H1 (cell line): ENCODE data around the gene CFH. TPM values are rescaled to one million over a fixed set of nuclear protein-coding genes. Genes with fewer than 3 reads are reported as not detected.

Source experiments
- CTCF ChIA-PET: fragments of 300-600 bp; sonication (Branson Sonifier 250); formaldehyde crosslinking; loops from one replicate; lab custom pipeline; 2021; ENCODE audit not compliant: partially characterized antibody; lab: Charles Lee
- POLR2A ChIA-PET: fragments of 300-600 bp; sonication (Branson Sonifier 250); formaldehyde crosslinking; loops from one replicate; lab custom pipeline; 2021; ENCODE audit warnings: inconsistent platforms; ENCODE audit not compliant: partially characterized antibody; lab: Charles Lee
- DNase-seq, 2 experiments: peaks; one replicate each; pipeline versions ENCODE4 v3.0.0 to v3.0.0-alpha.2; 2010 to 2022; ENCODE audit warnings: low spot score in 2 of 2, low read depth in 1 of 2, mixed read lengths in 1 of 2
- FAIRE-seq: peaks from 2 replicates; lab custom pipeline; 2011; peaks lifted over from hg19 to GRCh38; lab: Jason Lieb, UNC
- H2AFZ ChIP-seq: 2 replicates; pipeline ENCODE4 v1.8.1; 2012; ENCODE audit warnings: low read length, inconsistent platforms
- H2AK5ac ChIP-seq: 2 replicates; pipeline ENCODE4 v1.6.1; 2013; ENCODE audit warnings: low read depth, low read length
- H2BK120ac ChIP-seq: replicated peaks from 2 replicates; pipeline ENCODE3; 2013; ENCODE audit warnings: low read depth, low read length, inconsistent platforms
- H2BK12ac ChIP-seq: 2 replicates; pipeline ENCODE4 v1.6.1; 2013; ENCODE audit warnings: low read depth, low read length
- H2BK15ac ChIP-seq: 2 replicates; pipeline ENCODE4 v1.6.1; 2013; ENCODE audit warnings: low read length
- H2BK20ac ChIP-seq: 2 replicates; pipeline ENCODE4 v1.6.1; 2013; ENCODE audit warnings: low read length
- H2BK5ac ChIP-seq: 2 replicates; pipeline ENCODE4 v1.6.1; 2013; ENCODE audit warnings: low read depth, low read length
- H3K14ac ChIP-seq: 2 replicates; pipeline ENCODE4 v1.6.1; 2013; ENCODE audit warnings: inconsistent platforms; ENCODE audit not compliant: insufficient read length
- H3K18ac ChIP-seq: 2 replicates; pipeline ENCODE4 v1.6.1; 2013; ENCODE audit warnings: low read length; ENCODE audit errors: extremely low read depth
- H3K23ac ChIP-seq: 2 replicates; pipeline ENCODE4 v1.6.1; 2013; ENCODE audit warnings: inconsistent platforms; ENCODE audit not compliant: insufficient read length
- H3K23me2 ChIP-seq: 2 replicates; pipeline ENCODE4 v1.6.1; 2013; ENCODE audit warnings: low read depth, low read length
- H3K27ac ChIP-seq: 2 replicates; pipeline ENCODE4 v1.6.1; 2011; ENCODE audit warnings: low read depth, low read length, inconsistent platforms
- H3K27me3 ChIP-seq, 4 experiments: replicated peaks in 1 of 4; 1 replicate in 1 of 4; 2 replicates in 3 of 4; pipeline versions ENCODE4 v1.6.1 to v1.8.1; 2011 to 2013; ENCODE audit warnings: low read length in 3 of 4, mild to moderate bottlenecking in 3 of 4, inconsistent platforms in 2 of 4, mixed read lengths in 2 of 4, moderate library complexity in 1 of 4; ENCODE audit not compliant: control insufficient read depth in 3 of 4, insufficient read depth in 3 of 4; ENCODE audit errors: extremely low read depth in 1 of 4
- H3K36me3 ChIP-seq, 4 experiments: 2 replicates each; pipeline versions ENCODE4 v1.6.1 to v1.8.1; 2011 to 2013; ENCODE audit warnings: mild to moderate bottlenecking in 4 of 4, low read length in 3 of 4, moderate library complexity in 2 of 4, control low read depth in 1 of 4, inconsistent platforms in 1 of 4; ENCODE audit not compliant: insufficient read depth in 4 of 4, control insufficient read depth in 2 of 4
- H3K4ac ChIP-seq: replicated peaks from 2 replicates; pipeline ENCODE3; 2013; ENCODE audit warnings: low read length, low read depth, mixed read lengths, inconsistent platforms; ENCODE audit not compliant: insufficient read length
- H3K4me1 ChIP-seq, 4 experiments: replicated peaks in 1 of 4; 1 replicate in 1 of 4; 2 replicates in 3 of 4; pipeline versions ENCODE4 v1.6.1 to v1.8.1; 2011 to 2013; ENCODE audit warnings: low read length in 3 of 4, inconsistent platforms in 2 of 4, mixed read lengths in 1 of 4; ENCODE audit not compliant: insufficient read depth in 4 of 4, control insufficient read depth in 3 of 4
- H3K4me2 ChIP-seq, 2 experiments: 2 replicates each; pipeline versions ENCODE4 v1.6.1 to v1.8.1; 2011 to 2013; ENCODE audit warnings: low read depth in 2 of 2, low read length in 2 of 2, control low read depth in 1 of 2, inconsistent platforms in 1 of 2, mild to moderate bottlenecking in 1 of 2; ENCODE audit not compliant: insufficient read depth in 1 of 2
- H3K4me3 ChIP-seq, 4 experiments: fragments of 200-600, 300-600 bp in 1 of 4; sonication (generic), shearing (Covaris generic), sonication (Bioruptor Twin) in 1 of 4; 2 replicates each; pipeline versions ENCODE4 v1.5.1 to v1.8.1; 2011 to 2016; ENCODE audit warnings: low read length in 4 of 4, low read depth in 3 of 4, control low read depth in 2 of 4, inconsistent platforms in 2 of 4, mild to moderate bottlenecking in 2 of 4, mixed read lengths in 1 of 4, moderate library complexity in 1 of 4; ENCODE audit not compliant: insufficient read depth in 2 of 4; ENCODE audit errors: extremely low read depth in 1 of 4
- H3K56ac ChIP-seq: replicated peaks from 2 replicates; pipeline ENCODE3; 2013; ENCODE audit warnings: low read depth, mild to moderate bottlenecking, mixed read lengths, low read length, inconsistent platforms; ENCODE audit not compliant: insufficient read length
- H3K79me1 ChIP-seq: 2 replicates; pipeline ENCODE4 v1.6.1; 2013; ENCODE audit warnings: low read depth, low read length, control low read depth
- H3K79me2 ChIP-seq, 2 experiments: 2 replicates each; pipeline versions ENCODE4 v1.6.1 to v1.8.1; 2012 to 2013; ENCODE audit warnings: low read length in 2 of 2, mild to moderate bottlenecking in 2 of 2, inconsistent platforms in 1 of 2; ENCODE audit not compliant: insufficient read depth in 2 of 2, control insufficient read depth in 1 of 2
- H3K9ac ChIP-seq, 4 experiments: replicated peaks in 1 of 4; 1 replicate in 1 of 4; 2 replicates in 3 of 4; pipeline versions ENCODE4 v1.6.1 to v1.8.1; 2011 to 2013; ENCODE audit warnings: low read depth in 3 of 4, low read length in 3 of 4, control low read depth in 2 of 4, mild to moderate bottlenecking in 2 of 4, moderate library complexity in 2 of 4, inconsistent platforms in 1 of 4; ENCODE audit errors: extremely low read depth in 1 of 4
- H3K9me3 ChIP-seq, 2 experiments: 2 replicates each; pipeline versions ENCODE4 v1.6.1 to v1.8.1; 2012 to 2013; ENCODE audit warnings: mild to moderate bottlenecking in 2 of 2, moderate library complexity in 2 of 2, control low read depth in 1 of 2, inconsistent platforms in 1 of 2, low read depth in 1 of 2, low read length in 1 of 2, mixed read lengths in 1 of 2; ENCODE audit not compliant: insufficient read depth in 2 of 2
- H4K20me1 ChIP-seq, 2 experiments: replicated peaks in 1 of 2; 2 replicates each; pipeline versions ENCODE3 to v1.8.1; 2011 to 2013; ENCODE audit warnings: inconsistent platforms in 2 of 2, low read length in 2 of 2, mild to moderate bottlenecking in 1 of 2; ENCODE audit not compliant: insufficient read depth in 2 of 2, control insufficient read depth in 1 of 2
- H4K5ac ChIP-seq: 2 replicates; pipeline ENCODE4 v1.6.1; 2013; ENCODE audit warnings: low read length, low read depth, mixed read lengths, inconsistent platforms; ENCODE audit not compliant: insufficient read length
- H4K8ac ChIP-seq: 2 replicates; pipeline ENCODE4 v1.8.0; 2013; ENCODE audit warnings: mild to moderate bottlenecking, moderate library complexity, low read length, inconsistent platforms; ENCODE audit not compliant: insufficient read depth; ENCODE audit errors: extremely low read depth
- H4K91ac ChIP-seq: replicated peaks from 2 replicates; pipeline ENCODE3; 2013; ENCODE audit warnings: low read length, mixed read lengths, inconsistent platforms; ENCODE audit not compliant: insufficient read length
- CBX5 ChIP-seq: fragments of 300-800, 300-1000 bp; sonication (generic); IDR thresholded peaks from 2 replicates; pipeline ENCODE4 v1.7.1; 2016; ENCODE audit warnings: antibody characterized with exemption, low read length, low read depth
- EZH2 ChIP-seq: fragments of 200-600 bp; sonication (generic); IDR thresholded peaks from 2 replicates; pipeline ENCODE4 v1.7.1; 2012; ENCODE audit warnings: low read depth, mild to moderate bottlenecking, moderate library complexity, low read length, inconsistent platforms; ENCODE audit not compliant: severe bottlenecking
- GTF2F1 ChIP-seq: IDR thresholded peaks from 2 replicates; pipeline ENCODE4 v1.6.1; 2012; ENCODE audit warnings: low read depth, low read length, improper control_type of control experiment, borderline replicate concordance
- RNF2 ChIP-seq: fragments of 200-900, 300-1000 bp; sonication (generic); IDR thresholded peaks from 2 replicates; pipeline ENCODE4 v1.7.1; 2016; ENCODE audit warnings: borderline replicate concordance, low read depth, mild to moderate bottlenecking, antibody characterized with exemption, low read length; ENCODE audit not compliant: poor library complexity, severe bottlenecking; ENCODE audit errors: missing control alignments
- RXRA ChIP-seq: IDR thresholded peaks from 2 replicates; pipeline ENCODE4 v1.6.1; 2011; ENCODE audit warnings: low read depth, mild to moderate bottlenecking, low read length, moderate library complexity; ENCODE audit not compliant: insufficient read depth
- whole genome bisulfite sequencing, 2 experiments: shearing (Covaris generic) in 1 of 2; methylation state at CpG; one replicate each; pipeline versions ENCODE4 v1.1.6 to v1.1.7; 2013 to 2015; ENCODE audit warnings: low lambda C conversion rate in 2 of 2, mixed read lengths in 2 of 2, inconsistent platforms in 1 of 2, low coverage in 1 of 2, missing lambda C conversion rate in 1 of 2; ENCODE audit not compliant: insufficient replicate concordance in 2 of 2, insufficient coverage in 1 of 2, insufficient read length in 1 of 2; ENCODE audit errors: extremely low coverage in 1 of 2, missing lambda C conversion rate in 1 of 2; 5-methylcytosine and 5-hydroxymethylcytosine counted together
- polyA plus RNA-seq, 7 experiments: library from polyadenylated mRNA; depleted of rRNA in 3 of 7; stranded (reverse) in 5 of 7; unstranded in 2 of 7; fragments of >200 nt in 5 of 7; fragments of 200-250 nt in 2 of 7; gene quantifications; 1 replicate in 5 of 7; 2 replicates in 1 of 7; 4 replicates in 1 of 7; pipeline versions ENCODE4 v1.2.1 to v1.2.3, GENCODE V29; 2011 to 2013; ENCODE audit warnings: missing spikeins in 2 of 7, mixed read lengths in 2 of 7
- total RNA-seq: library from RNA; stranded (reverse); fragmentation: NEBNext Ultra II Directional; extraction: Animal tissue kit (Norgen Biotek cat#: 25700); gene quantifications from 2 replicates; pipeline ENCODE4 v1.2.1, GENCODE V29; 2021
- TF ChIP-seq, protein P1 (sequence below): IDR thresholded peaks from 2 replicates; pipeline ENCODE4 v1.6.1; 2012; ENCODE audit warnings: inconsistent platforms

CFH gene
- total and polyA plus RNA-seq, 2 of the 8 experiments (the other 6 are each of a cell fraction or from before 2014, with no cell fraction given), result not detected

DNA sequence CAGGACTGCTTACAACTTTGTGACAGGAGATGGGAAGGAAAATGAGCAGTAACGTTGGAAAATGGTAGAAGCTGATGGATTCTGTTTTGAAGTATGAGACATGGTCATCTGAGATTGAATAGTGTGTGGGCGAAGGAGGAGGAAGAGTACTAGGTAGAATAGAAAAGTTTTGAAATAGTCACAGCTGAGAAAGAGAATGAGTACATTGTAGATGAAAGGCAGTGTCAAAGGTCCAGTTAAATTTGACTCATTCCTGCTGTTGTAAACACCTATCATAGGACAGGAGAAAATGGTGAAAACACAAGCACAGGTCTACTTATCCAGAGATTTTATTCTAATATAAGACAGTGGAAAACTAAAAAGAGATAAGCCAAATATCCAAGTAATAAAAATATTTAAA, 66.0 kb downstream of the CFH start:
- H2BK15ac ChIP-seq, result no peak overlapping the region
- H3K4ac ChIP-seq, result no peak overlapping the region
- 86 to 100% methylated on average over 1 to 2 of the region's 2 CpGs for WGBS, 2 experiments
- no peak overlapping the region for H2BK120ac ChIP-seq
- H3K18ac ChIP-seq, result no peak overlapping the region
- no peak overlapping the region for H2BK5ac ChIP-seq
- H3K27me3 ChIP-seq, result no peaks in the 10 kb centered on the region
- H3K14ac ChIP-seq, result no peak overlapping the region
- DNase-seq, result no peak
- H3K23me2 ChIP-seq, result no peaks in the 10 kb centered on the region
- ChIA-PET CTCF (interaction anchor here (0.9 kb wide), 1 partner anchor 15 kb away, joined by 4 read pairs; no protein-coding TSS in a partner anchor), POLR2A (no interaction called here)
- no peak overlapping the region for H2BK12ac ChIP-seq
- H3K79me2 ChIP-seq, result no peaks in the 10 kb centered on the region
- no peak overlapping the region for H4K8ac ChIP-seq
- no peak overlapping the region for H2AFZ ChIP-seq
- H3K4me1 ChIP-seq, result no peaks in the 10 kb centered on the region
- no peak for FAIRE-seq
- H2BK20ac ChIP-seq, result no peak overlapping the region
- no peaks in the 10 kb centered on the region for H3K36me3 ChIP-seq
- no peak overlapping the region for H4K91ac ChIP-seq
- H3K23ac ChIP-seq, result no peak overlapping the region
- H3K4me2 ChIP-seq, result no peak overlapping the region
- H4K20me1 ChIP-seq, result no peaks in the 10 kb centered on the region
- no peaks in the 10 kb centered on the region for H3K9me3 ChIP-seq
- no peak overlapping the region for H3K4me3 ChIP-seq
- TF ChIP-seq RXRA (no peak), RNF2 (no peak), CBX5 (no peak), GTF2F1 (no peak), EZH2 (no peak)
- TF ChIP-seq, protein P1, sequence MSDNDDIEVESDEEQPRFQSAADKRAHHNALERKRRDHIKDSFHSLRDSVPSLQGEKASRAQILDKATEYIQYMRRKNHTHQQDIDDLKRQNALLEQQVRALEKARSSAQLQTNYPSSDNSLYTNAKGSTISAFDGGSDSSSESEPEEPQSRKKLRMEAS, result no peak
- H2AK5ac ChIP-seq, result no peak overlapping the region
- no peaks in the 10 kb centered on the region for H3K79me1 ChIP-seq
- no peak overlapping the region for H3K9ac ChIP-seq
- H3K56ac ChIP-seq, result no peak overlapping the region
- H3K27ac ChIP-seq, result no peak overlapping the region
- no peak overlapping the region for H4K5ac ChIP-seq
